Retinal pigment epithelial cell (primary cell): Measurements from ENCODE around the gene TRIM38.

ENCODE experiments used
- DNase-seq: peaks from one replicate; pipeline ENCODE4 v3.0.0-alpha.2; 2010; ENCODE audit warnings: low read depth
- H3K4me3 ChIP-seq: 2 replicates; pipeline ENCODE4 v1.5.1; 2011; ENCODE audit warnings: mild to moderate bottlenecking, low read length, control low read depth, moderate library complexity
- TF ChIP-seq, protein P1 (sequence below): conservative IDR thresholded peaks from 2 replicates; pipeline ENCODE4 v1.5.1; 2011; ENCODE audit warnings: low read depth, low read length, control low read depth, inconsistent platforms

TRIM38 gene

DNA sequence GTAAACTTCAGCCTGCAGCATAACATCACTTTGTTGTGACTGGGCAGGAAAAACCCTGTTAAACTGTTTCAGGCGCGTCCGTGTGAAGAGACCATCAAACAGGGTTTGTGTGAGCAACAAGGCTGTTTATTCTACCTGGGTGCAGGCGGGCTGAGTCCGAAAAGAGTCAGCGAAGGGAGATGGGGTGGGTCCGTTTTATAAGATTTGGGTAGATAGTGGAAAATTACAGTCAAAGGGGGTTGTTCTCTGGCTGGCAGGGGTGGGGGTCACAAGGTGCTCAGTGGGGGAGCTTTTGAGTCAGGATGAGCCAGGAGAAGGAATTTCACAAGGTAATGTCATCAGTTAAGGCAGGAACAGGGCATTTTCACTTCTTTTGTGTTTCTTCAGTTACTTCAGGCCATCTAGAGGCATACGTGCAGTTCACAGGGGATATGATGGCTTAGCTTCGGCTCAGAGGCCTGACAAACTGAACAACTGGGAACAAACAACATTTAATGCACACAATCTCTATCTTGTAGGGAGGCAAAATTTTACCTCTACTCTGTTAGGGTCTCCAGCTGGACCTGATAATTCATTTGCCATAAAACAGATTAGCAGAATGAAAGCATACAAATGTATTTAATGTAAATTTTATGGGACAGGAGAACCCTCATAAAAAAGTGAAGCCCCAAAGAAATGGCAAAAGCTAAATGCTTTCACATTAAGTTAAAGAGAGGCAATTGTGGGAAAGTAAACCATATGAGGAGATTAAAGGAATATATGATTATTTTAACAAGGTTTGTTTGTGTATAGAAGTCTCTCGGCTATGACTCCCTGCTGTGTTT is 66.4 kb downstream of the TRIM38 start:
- H3K4me3 ChIP-seq: no peak overlapping the region
- TF ChIP-seq, protein P1, sequence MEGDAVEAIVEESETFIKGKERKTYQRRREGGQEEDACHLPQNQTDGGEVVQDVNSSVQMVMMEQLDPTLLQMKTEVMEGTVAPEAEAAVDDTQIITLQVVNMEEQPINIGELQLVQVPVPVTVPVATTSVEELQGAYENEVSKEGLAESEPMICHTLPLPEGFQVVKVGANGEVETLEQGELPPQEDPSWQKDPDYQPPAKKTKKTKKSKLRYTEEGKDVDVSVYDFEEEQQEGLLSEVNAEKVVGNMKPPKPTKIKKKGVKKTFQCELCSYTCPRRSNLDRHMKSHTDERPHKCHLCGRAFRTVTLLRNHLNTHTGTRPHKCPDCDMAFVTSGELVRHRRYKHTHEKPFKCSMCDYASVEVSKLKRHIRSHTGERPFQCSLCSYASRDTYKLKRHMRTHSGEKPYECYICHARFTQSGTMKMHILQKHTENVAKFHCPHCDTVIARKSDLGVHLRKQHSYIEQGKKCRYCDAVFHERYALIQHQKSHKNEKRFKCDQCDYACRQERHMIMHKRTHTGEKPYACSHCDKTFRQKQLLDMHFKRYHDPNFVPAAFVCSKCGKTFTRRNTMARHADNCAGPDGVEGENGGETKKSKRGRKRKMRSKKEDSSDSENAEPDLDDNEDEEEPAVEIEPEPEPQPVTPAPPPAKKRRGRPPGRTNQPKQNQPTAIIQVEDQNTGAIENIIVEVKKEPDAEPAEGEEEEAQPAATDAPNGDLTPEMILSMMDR: no peak
- no peak for DNase-seq

DNA sequence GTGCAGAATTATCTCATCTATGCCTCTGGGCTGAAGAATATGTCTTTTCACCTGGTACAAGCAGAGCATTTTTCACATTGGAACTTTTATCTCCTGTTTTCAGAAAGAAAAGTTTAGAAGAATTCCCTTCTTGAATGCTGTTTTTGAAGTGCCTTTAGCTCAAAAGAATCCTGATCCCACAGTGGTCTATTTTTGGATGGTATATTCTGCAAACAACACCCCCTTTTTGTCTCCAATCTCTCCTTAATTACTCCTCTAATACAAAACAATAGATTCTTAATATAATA is 66.9 kb downstream of the TRIM38 start:
- TF ChIP-seq, protein P1: no peak
- no peak for DNase-seq
- no peak overlapping the region for H3K4me3 ChIP-seq

DNA sequence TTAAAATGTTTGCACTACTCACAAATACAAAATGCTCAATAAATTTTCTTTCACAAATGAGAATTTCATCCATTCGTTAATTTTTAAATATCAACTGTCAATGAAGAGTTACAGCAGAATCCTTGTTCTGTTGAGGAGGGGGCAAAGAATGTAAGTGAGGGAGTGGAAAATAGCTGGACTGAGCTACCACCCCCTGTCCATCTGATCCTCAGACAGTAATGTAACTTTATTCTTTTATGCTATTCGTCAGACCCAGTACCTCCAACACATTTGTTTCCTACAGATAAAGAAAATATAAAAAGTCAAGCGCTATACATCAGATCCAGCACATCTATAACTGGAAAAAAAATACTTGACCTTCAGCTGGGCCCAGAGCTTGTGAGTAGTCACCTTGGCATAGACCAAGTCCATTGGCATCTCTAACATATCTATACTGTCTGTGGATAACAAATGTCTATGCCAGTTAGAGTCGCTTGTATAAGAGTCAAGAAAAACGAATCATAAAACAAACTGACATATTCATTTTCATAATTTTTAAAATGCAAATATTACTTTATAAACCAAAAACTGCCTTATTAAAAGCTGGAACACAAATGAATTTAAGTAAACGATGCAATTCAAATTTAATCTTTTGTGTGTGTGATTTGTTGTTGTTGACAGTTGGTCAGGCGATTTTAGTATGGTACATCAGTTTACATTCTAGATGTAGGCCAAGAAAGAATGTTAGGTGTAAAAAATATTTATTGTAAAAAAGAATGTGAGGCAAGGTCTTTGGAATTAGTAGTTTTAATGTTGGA is 67.5 kb downstream of the TRIM38 start:
- no peak overlapping the region for H3K4me3 ChIP-seq
- TF ChIP-seq, protein P1: no peak
- no peak for DNase-seq

DNA sequence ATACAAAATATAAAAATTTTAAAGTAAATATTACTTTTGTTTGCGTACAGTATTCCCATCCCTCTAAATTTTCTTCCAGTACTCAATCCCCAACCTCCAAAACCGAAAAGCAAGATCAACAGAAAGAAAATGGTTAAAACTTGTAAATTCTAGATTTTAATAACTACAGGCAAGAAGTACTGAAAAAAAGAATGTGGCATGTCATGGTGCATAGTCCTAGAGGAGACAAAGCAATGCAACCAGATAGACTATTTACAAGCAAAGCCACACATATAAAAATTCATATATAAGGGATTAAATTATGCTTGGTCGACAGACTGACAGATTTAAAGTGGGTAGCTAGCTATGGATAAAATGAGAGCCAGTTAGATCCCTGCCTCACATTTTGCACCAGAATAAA is 68.1 kb downstream of the TRIM38 start:
- no peak for DNase-seq
- TF ChIP-seq, protein P1: no peak
- H3K4me3 ChIP-seq: peak overlapping the region; percentile 70

DNA sequence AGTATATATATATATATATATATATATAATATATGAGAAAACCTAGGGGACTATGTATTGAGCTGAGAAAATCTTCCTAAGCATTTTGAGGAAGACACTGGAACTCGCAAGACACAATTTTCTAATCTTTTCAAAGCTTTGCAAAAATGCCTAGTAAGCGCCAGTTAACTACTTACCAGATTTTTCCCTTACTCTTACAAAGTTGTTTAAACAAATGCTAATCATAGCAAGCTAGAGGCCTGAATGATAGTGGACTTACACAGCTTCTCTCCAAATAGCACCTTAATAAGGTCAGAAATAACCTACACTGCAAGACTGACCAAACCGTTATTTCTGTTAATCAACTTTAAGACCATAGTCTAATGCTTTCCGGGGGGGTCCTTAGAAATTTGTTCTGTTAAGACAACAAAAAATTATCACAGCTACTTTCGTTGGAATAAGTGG is 68.6 kb downstream of the TRIM38 start:
- H3K4me3 ChIP-seq: peak overlapping the region; percentile 70
- TF ChIP-seq, protein P1: no peak
- DNase-seq: no peak

DNA sequence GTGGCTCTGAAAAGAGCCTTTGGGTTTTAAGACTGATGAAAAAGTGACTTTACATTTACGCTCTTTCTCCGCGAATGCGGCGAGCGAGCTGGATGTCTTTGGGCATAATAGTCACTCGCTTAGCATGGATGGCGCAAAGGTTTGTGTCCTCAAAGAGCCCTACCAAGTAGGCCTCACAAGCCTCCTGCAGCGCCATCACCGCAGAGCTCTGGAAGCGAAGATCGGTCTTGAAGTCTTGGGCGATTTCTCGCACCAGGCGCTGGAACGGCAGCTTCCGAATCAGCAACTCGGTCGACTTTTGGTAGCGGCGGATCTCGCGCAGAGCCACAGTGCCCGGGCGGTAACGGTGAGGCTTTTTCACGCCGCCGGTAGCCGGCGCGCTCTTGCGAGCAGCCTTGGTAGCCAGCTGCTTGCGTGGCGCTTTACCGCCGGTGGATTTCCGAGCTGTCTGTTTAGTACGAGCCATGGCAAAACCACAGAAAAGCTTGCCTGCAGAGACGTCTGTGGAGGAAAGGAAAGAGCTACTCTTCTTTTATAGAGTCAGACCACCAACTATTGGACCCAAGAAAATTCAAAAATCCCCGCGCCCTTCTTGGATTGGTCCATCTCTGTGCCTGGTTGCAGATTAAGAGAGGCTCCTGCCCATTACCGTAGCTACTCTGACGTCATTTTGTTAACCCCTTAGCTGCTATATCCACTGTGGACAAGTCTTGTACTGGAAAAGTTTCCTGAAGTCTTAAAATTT is 69.2 kb downstream of the TRIM38 start:
- H3K4me3 ChIP-seq: peak overlapping the region; percentile 70
- TF ChIP-seq, protein P1: peak; percentile 32
- peak; percentile 96 for DNase-seq
